Measurements from ENCODE around the gene PCYOX1L. TPM values are rescaled to one million over a fixed set of nuclear protein-coding genes. Genes with fewer than 3 reads are reported as not detected.
A peak's percentile ranks its signal among the peaks of the same experiment; 100 is the strongest.

PCYOX1L gene
- total RNA-seq (8.1 TPM), polyA plus RNA-seq (7.8 TPM)

- peak; percentile 91 for DNase-seq (ENCODE audit: extremely low spot score)
- no peaks in the 10 kb centered on the region for H3K4me1 ChIP-seq (ENCODE audit: insufficient read depth)
- 2% methylated on average over 61 of the region's 61 CpGs for WGBS
- H3K27ac ChIP-seq (ENCODE audit: low read depth): no peak within 1 kb of the TSS
- H3K36me3 ChIP-seq (ENCODE audit: insufficient read depth): no peaks in the 10 kb centered on the region
- H3K4me3 ChIP-seq (ENCODE audit: low read depth, low read length): peak within 1 kb of the TSS; percentile 63
Measured at GRCh38 chr5:149357370-149358293, at the start of gene PCYOX1L. TSS of gene PCYOX1L (plus strand) at chr5:149358046. CDS start at chr5:149358069, 23 bp downstream.

- no peaks in the 10 kb centered on the region for H3K4me1 ChIP-seq (ENCODE audit: insufficient read depth)
- 86% methylated on average over 6 of the region's 6 CpGs for WGBS
- no peak for DNase-seq (ENCODE audit: extremely low spot score)
- H3K36me3 ChIP-seq (ENCODE audit: insufficient read depth): no peaks in the 10 kb centered on the region
- no peak overlapping the region for H3K4me3 ChIP-seq (ENCODE audit: low read depth, low read length)
- no peak overlapping the region for H3K27ac ChIP-seq (ENCODE audit: low read depth)
Measured at GRCh38 chr5:149309354-149309753, 48.5 kb upstream of the PCYOX1L start.

- no peak overlapping the region for H3K27ac ChIP-seq (ENCODE audit: low read depth)
- no peaks in the 10 kb centered on the region for H3K36me3 ChIP-seq (ENCODE audit: insufficient read depth)
- WGBS: 89% methylated on average over 4 of the region's 4 CpGs
- no peaks in the 10 kb centered on the region for H3K4me1 ChIP-seq (ENCODE audit: insufficient read depth)
- DNase-seq (ENCODE audit: extremely low spot score): no peak
- H3K4me3 ChIP-seq (ENCODE audit: low read depth, low read length): no peak overlapping the region
Measured at GRCh38 chr5:149310488-149310887, 47.4 kb upstream of the PCYOX1L start.

GRCh38 chr5:149310947-149311658 is 46.7 kb upstream of the PCYOX1L start:
- Histone ChIP-seq H3K27ac (ENCODE audit: low read depth) (no peak overlapping the region), H3K4me3 (ENCODE audit: low read depth, low read length) (no peak overlapping the region), H3K4me1 (ENCODE audit: insufficient read depth) (no peaks in the 10 kb centered on the region), H3K36me3 (ENCODE audit: insufficient read depth) (no peaks in the 10 kb centered on the region)
- WGBS: 65% methylated on average over 10 of the region's 10 CpGs
- no peak for DNase-seq (ENCODE audit: extremely low spot score)

- DNase-seq (ENCODE audit: extremely low spot score): no peak
- 77% methylated on average over 6 of the region's 6 CpGs for WGBS
- no peak overlapping the region for H3K4me3 ChIP-seq (ENCODE audit: low read depth, low read length)
- H3K36me3 ChIP-seq (ENCODE audit: insufficient read depth): no peaks in the 10 kb centered on the region
- H3K27ac ChIP-seq (ENCODE audit: low read depth): no peak overlapping the region
- H3K4me1 ChIP-seq (ENCODE audit: insufficient read depth): no peaks in the 10 kb centered on the region
Measured at GRCh38 chr5:149313151-149313841, 44.5 kb upstream of the PCYOX1L start.

GRCh38 chr5:149314571-149315111 is 43.2 kb upstream of the PCYOX1L start:
- H3K4me1 ChIP-seq (ENCODE audit: insufficient read depth): no peaks in the 10 kb centered on the region
- WGBS: 84% methylated on average over 4 of the region's 4 CpGs

GRCh38 chr5:149315753-149316152 is 42.1 kb upstream of the PCYOX1L start:
- Histone ChIP-seq H3K4me3 (ENCODE audit: low read depth, low read length) (no peak overlapping the region), H3K36me3 (ENCODE audit: insufficient read depth) (no peaks in the 10 kb centered on the region), H3K4me1 (ENCODE audit: insufficient read depth) (no peaks in the 10 kb centered on the region), H3K27ac (ENCODE audit: low read depth) (no peak overlapping the region)
- no peak for DNase-seq (ENCODE audit: extremely low spot score)
- WGBS: 85% methylated on average over 6 of the region's 6 CpGs

More at GRCh38 chr5:149314571-149315111, 43.2 kb upstream of the PCYOX1L start:
- Histone ChIP-seq H3K27ac (ENCODE audit: low read depth) (no peak overlapping the region), H3K4me3 (ENCODE audit: low read depth, low read length) (no peak overlapping the region), H3K36me3 (ENCODE audit: insufficient read depth) (no peaks in the 10 kb centered on the region)
- DNase-seq (ENCODE audit: extremely low spot score): no peak

GRCh38 chr5:149317281-149318048 is 40.4 kb upstream of the PCYOX1L start:
- no peak overlapping the region for H3K27ac ChIP-seq (ENCODE audit: low read depth)
- WGBS: 84% methylated on average over 14 of the region's 14 CpGs
- no peak overlapping the region for H3K4me3 ChIP-seq (ENCODE audit: low read depth, low read length)
- DNase-seq (ENCODE audit: extremely low spot score): no peak
- no peaks in the 10 kb centered on the region for H3K36me3 ChIP-seq (ENCODE audit: insufficient read depth)
- H3K4me1 ChIP-seq (ENCODE audit: insufficient read depth): no peaks in the 10 kb centered on the region

- H3K4me1 ChIP-seq (ENCODE audit: insufficient read depth): no peaks in the 10 kb centered on the region
- H3K27ac ChIP-seq (ENCODE audit: low read depth): no peak overlapping the region
- H3K36me3 ChIP-seq (ENCODE audit: insufficient read depth): no peaks in the 10 kb centered on the region
- DNase-seq (ENCODE audit: extremely low spot score): no peak
- WGBS: 94% methylated on average over 3 of the region's 3 CpGs
- H3K4me3 ChIP-seq (ENCODE audit: low read depth, low read length): no peak overlapping the region
Measured at GRCh38 chr5:149319174-149319573, 38.7 kb upstream of the PCYOX1L start.

- peak; percentile 88 for DNase-seq (ENCODE audit: extremely low spot score)
- WGBS: 24% methylated on average over 4 of the region's 4 CpGs
- no peak overlapping the region for H3K4me3 ChIP-seq (ENCODE audit: low read depth, low read length)
- H3K27ac ChIP-seq (ENCODE audit: low read depth): peak overlapping the region; percentile 11
- H3K36me3 ChIP-seq (ENCODE audit: insufficient read depth): no peaks in the 10 kb centered on the region
- no peaks in the 10 kb centered on the region for H3K4me1 ChIP-seq (ENCODE audit: insufficient read depth)
Measured at GRCh38 chr5:149320791-149321330, 37.0 kb upstream of the PCYOX1L start.

GRCh38 chr5:149322518-149322917 is 35.3 kb upstream of the PCYOX1L start:
- no peak for DNase-seq (ENCODE audit: extremely low spot score)
- H3K4me3 ChIP-seq (ENCODE audit: low read depth, low read length): no peak overlapping the region
- WGBS: 79% methylated on average over 12 of the region's 12 CpGs
- H3K4me1 ChIP-seq (ENCODE audit: insufficient read depth): no peaks in the 10 kb centered on the region
- no peak overlapping the region for H3K27ac ChIP-seq (ENCODE audit: low read depth)
- H3K36me3 ChIP-seq (ENCODE audit: insufficient read depth): no peaks in the 10 kb centered on the region

GRCh38 chr5:149323210-149323609 is 34.6 kb upstream of the PCYOX1L start:
- Histone ChIP-seq H3K4me3 (ENCODE audit: low read depth, low read length) (no peak overlapping the region), H3K36me3 (ENCODE audit: insufficient read depth) (no peaks in the 10 kb centered on the region), H3K27ac (ENCODE audit: low read depth) (no peak overlapping the region), H3K4me1 (ENCODE audit: insufficient read depth) (no peaks in the 10 kb centered on the region)
- DNase-seq (ENCODE audit: extremely low spot score): no peak

All from urinary bladder (tissue), 4 donors.